Colon (tissue), 2 donors: ENCODE measurements around the gene TBX15.

Experiments used
- FAIRE-seq: peaks from 2 replicates; lab custom pipeline; 2012; peaks lifted over from hg19 to GRCh38; lab: Jason Lieb, UNC
- donor health status: control.
- donor health status: control.

Gene TBX15

GRCh38 chr1:118988186-118989005, at the start of gene TBX15:
Gene TBX15 (minus strand): TSS chr1:118988343. CDS start chr1:118987795, 548 bp downstream.
- no peak for FAIRE-seq

- no peak for FAIRE-seq
These were observed 46.2 kb upstream of the TBX15 start for GRCh38 chr1:119034359-119034758.

GRCh38 chr1:119032986-119033385, 44.8 kb upstream of the TBX15 start:
- FAIRE-seq, result no peak

GRCh38 chr1:119027759-119028158, 39.6 kb upstream of the TBX15 start:
- FAIRE-seq, result no peak

DNA sequence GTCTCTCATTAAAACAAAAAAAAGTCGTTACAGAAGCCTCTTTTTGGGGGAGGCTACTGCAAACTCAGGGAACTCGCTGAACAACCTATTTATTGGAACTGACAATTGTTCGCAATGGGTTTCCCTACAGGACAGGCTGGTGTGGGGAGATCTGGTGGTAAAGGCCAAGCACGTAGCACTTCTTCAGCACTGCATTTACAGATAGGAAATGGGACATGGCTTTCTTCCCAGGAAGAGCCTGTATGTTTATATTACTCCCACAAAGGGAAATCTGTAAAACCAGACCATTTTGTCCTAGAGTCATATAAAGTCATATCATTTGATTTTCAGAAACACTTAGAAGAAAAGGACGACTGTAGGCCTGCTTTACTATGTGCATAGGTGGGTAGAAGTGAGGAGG, 38.8 kb upstream of the TBX15 start:
- FAIRE-seq, result no peak

DNA sequence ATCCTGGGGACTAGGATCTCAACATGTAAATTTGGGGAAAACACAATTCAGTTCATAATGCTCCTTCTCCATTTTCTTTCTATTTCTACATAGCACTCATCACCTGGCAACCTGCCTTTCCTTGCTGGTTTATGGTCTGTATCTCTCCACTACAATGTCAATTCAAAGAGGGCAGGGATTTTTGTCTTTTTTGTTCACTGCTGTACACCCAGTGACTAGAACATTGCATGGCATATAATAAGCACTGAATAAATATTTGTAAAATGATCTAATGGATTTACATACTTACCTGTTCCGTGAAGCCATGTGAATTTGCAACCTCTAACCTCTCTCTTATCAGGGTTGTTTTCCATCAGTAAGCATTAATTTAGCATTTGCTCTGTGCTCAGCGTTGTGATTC, 27.4 kb upstream of the TBX15 start:
- FAIRE-seq, result no peak

- FAIRE-seq, result no peak
These were observed 24.2 kb upstream of the TBX15 start for GRCh38 chr1:119012383-119012782.

GRCh38 chr1:119011706-119012105, 23.6 kb upstream of the TBX15 start:
- FAIRE-seq, result no peak

DNA sequence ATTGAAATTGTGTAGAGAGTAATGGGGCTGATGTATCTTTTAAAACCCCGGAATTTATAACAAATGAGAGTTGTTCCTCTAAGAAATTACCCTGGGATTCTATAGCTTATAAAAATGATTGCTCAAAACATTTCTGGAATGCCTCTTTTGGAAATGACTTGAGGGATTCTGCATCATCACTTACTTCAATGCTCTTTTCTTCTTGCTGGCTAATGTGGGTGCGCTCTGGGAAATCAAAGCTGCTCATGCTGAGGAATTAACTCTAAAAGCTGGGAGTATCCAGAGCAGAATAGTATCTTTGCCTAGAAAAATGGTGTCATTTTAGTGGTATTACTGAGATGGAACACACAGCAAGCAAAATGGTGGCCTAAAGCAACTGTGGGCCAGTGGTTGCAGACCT, 23.0 kb upstream of the TBX15 start:
- FAIRE-seq, result no peak

- FAIRE-seq, result no peak
These were observed 22.1 kb upstream of the TBX15 start for GRCh38 chr1:119010201-119010600.

DNA sequence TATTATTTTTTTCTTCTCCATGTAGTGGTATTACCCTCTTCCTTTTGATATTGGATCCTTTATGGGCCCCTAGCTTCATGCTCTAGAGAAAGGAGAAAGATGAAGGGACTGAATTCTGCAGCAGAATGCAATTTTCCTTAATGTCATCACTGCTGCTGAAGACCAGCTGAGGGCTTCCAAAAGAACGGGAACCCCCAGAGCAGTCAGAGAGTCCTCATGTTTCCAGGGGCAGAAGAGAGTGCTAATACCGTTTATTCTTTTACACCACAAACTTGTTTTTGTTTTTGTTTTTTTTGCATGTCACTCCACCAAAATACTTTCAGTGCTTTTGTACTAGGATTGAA, 21.1 kb upstream of the TBX15 start:
- FAIRE-seq, result no peak

- FAIRE-seq, result no peak
These were observed 20.6 kb upstream of the TBX15 start for GRCh38 chr1:119008483-119009311.

DNA sequence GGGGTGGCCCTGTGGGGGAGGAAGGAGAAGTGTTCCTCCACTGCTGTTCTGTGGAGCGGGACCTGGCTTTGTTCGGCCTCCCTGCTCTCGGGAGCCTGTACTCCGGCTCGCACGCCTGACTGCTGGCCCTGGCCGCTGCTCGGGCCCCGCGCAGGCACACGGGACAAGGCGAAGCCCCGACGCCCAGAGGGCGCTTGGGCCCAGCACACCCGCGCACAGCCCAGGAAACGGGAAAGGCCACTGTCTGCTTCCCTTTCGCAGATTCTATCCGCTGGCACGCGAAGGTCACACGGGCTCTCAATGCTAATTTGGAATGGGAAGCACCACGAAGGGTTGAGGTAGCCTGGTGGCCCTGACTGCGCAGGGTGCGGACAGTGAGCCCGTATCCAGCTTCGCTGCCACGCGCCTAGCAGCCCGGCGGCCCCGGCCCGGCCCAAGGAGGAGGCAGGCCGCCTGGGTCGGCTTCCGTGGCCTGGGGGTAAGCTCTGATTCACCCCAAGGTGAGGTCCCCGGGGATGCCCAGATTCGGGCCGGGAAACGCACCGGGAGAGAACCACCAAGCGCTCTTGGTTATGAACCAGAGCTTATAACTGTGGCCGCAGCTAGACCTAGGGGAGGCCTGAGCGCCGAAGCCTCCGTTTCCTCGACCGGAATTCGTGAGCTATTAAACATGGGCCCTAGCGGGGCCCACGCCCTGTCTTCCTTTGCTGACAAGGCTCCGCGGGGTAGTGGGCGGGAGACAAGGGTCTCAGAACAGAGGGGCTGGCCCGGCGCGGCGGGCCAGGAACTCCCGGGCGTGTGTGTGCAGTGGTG, 19.7 kb upstream of the TBX15 start:
- FAIRE-seq, result no peak

GRCh38 chr1:119007339-119007669, 19.2 kb upstream of the TBX15 start:
- FAIRE-seq, result no peak

- FAIRE-seq, result no peak
These were observed 18.5 kb upstream of the TBX15 start for GRCh38 chr1:119006406-119007279.

DNA sequence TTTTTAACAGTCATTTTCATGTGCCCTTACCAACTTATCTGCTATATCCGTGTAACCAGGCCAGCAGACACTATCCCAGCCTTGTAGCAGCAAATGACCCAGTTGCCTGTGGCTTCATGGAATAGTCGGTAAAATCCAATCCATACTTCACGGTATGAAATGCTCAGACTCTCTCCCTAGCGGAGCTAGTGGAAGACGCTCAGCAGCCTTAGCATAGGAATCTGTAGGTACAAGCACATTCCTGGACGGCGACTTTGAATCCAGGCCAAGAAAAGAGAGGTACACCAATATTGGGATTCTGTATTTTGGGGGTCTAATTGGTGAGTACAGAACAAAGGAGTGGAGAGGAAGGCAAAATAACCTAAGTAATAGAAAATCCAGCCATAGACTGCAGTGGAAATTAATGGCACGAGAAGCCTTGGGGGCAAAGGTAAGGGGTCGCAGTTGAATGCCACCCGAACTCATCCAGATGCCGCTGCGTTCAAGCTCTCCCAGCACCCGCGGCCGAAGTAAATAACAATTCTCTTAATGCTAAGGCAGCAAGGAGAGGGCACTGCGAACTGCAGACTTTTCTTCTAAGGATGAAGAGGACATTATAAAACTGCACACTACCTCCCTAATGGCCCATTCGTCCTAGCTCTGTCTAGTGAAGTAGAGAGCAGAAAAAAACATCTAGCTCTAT, 17.7 kb upstream of the TBX15 start:
- no peak for FAIRE-seq

GRCh38 chr1:119004781-119005180, 16.6 kb upstream of the TBX15 start:
- FAIRE-seq, result no peak

GRCh38 chr1:119004129-119004527, 16.0 kb upstream of the TBX15 start:
- no peak for FAIRE-seq

DNA sequence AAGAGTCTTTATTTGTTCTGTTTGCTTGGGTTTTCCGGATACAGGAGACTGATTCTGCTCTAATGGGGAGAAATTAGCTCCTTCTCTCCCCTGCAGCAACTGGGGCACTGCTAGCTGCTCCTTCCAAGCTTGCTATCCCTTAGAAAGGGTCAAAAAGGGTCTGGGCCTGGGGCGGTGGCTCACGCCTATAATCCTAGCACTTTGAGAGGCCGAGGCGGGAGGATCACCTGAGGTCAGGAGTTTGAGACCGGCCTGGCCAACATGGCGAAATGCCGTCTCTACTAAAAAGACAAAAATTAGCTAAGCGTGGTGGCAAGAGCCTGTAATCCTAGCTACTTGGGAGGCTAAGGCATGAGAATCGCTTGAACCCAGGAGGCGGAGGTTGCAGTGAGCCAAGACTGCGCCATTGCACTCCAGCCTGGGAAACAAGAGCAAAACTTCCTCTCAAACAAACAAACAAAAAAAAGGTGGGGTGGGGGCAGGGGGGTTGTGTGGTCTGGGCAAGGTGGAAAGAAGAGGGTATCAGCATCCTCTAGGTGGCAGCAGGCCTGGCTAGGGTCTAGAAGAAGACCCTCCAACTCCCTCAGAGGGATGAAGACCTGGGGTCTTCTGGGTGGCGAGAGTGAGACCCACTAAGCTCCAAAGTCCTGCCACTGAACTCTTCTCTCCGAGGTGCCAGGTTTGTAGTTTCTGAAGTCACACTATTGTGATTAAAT, 15.4 kb upstream of the TBX15 start:
- FAIRE-seq, result no peak

- no peak for FAIRE-seq
These were observed 14.0 kb upstream of the TBX15 start for GRCh38 chr1:119002028-119002686.
